ENCODE data around the gene SERINC1. TPM values are rescaled to one million over a fixed set of nuclear protein-coding genes. Genes with fewer than 3 reads are reported as not detected.
"Not testable (repeated sequence)": the region's sequence is repeated elsewhere in the genome, so short reads cannot be mapped to it uniquely, and the experiment has no call there.

Gene SERINC1
- total RNA-seq, result 100 to 1,000 TPM; 198 to 375 (median 242) TPM

DNA sequence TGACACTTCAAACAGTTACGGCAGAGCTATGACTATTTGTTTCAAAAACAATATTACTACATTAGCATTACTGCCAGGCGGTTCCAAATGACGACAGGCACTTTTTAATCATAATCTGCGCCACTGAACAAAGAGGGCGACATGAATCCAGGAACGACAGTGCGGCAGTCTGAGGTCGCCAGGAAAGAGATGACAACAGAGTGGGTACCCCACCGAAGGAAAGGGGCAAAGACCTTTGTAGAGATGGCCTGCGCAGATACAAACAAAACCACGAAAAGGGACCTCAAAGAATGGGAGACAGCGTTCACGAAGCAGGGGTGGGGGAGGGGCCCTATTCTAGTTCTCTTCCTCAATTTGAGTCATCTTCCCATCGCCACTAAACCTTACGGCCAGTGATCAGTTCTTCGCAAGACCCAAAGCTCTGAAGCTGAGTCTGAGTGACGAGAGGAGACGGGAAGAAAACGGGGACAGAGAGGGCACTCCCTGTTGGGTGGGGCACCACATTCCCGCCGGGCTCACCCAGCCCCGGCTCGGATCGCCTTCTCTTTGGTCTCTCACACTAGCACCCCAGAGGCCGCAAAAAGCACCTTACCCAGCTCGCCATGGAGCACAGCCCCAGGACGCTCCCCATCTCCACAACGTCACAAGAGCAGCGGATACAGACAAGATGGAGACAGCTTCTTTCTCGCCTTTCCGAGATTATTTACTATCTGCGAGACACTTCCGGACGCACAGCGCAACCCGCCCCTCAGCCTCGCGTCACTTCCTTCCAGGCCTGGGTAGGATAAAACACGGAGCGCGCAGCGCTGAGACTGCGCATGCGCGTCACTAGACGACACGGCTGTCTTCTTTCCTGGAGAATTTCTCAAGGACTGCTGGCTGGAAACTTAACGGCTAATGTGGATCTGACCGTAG, at the start of gene SERINC1:
SERINC1 (minus strand) TSS at position 701 of the 915 bp plus-strand sequence; CDS start at position 631, 70 bp downstream.
- no peak for TF ChIP-seq CTCF (IDR thresholded peaks at IDR 0.05)
- peak; percentile 80 to 98 (median 98) for TF ChIP-seq POLR2AphosphoS5 (IDR thresholded peaks at IDR 0.05)
- peak; percentile 91 for TF ChIP-seq POLR2A (IDR thresholded peaks at IDR 0.05)
- H3K36me3 ChIP-seq, result no peaks in the 10 kb centered on the region
- no peaks in the 10 kb centered on the region for H3K27me3 ChIP-seq
- H3K27ac ChIP-seq, result peak within 1 kb of the TSS; percentile 95 to 97
- no peaks in the 10 kb centered on the region for H3K9me3 ChIP-seq
- DNase-seq (ENCODE audit: low spot score in 2 of 2), result peak; percentile 93 to 95
- no peaks in the 10 kb centered on the region for H3K4me1 ChIP-seq
- peak within 1 kb of the TSS; percentile 65 to 89 (median 72) for H3K4me3 ChIP-seq
- intact Hi-C loops (cut with DNase I; ENCODE audit: low total_unique reads), result no loop called here

DNA sequence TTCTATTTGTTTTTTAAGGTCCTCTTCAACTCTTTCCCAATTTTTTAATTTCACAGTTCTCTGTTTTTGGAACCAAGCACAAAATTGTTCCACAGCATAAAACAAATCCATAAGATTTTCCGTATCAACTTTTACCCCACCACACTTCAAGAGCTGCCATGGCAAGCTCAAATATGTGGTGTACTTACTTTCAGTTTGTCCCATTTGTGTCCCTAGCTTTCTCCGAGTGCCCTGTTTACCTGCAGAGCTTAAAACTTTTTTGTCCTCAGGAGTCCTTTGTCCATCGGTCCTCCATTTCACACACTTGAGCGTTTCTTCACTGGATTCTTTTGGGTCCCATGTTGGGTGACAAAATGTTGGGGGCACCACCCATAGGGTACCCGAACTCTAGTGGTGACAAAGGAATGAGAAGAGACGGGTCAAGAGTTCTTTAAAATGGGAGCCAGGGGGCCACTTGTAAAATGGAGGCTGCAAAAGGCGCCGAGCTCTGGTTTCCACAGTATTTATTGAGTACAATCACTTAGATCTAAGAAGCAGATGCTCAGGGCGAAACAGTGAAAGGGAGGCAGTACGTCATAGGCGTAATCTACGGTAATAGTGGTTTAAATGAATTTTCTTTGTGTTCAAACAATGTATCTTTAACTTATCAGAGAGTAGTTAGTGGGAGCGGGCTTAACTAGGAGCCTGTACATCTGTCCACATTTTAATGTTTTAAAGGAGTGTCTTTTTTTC, 39.8 kb upstream of the SERINC1 start:
- TF ChIP-seq POLR2A (IDR thresholded peaks at IDR 0.05) (no peak), CTCF (IDR thresholded peaks at IDR 0.05) (no peak), POLR2AphosphoS5 (IDR thresholded peaks at IDR 0.05) (no peak)
- Histone ChIP-seq H3K27me3 (no peaks in the 10 kb centered on the region), H3K27ac (no peak overlapping the region), H3K36me3 (no peaks in the 10 kb centered on the region), H3K4me1 (no peaks in the 10 kb centered on the region), H3K4me3 (no peak overlapping the region), H3K9me3 (no peaks in the 10 kb centered on the region)
- DNase-seq (ENCODE audit: low spot score in 2 of 2), result no peak
- intact Hi-C loops (cut with DNase I; ENCODE audit: low total_unique reads), result no loop called here

DNA sequence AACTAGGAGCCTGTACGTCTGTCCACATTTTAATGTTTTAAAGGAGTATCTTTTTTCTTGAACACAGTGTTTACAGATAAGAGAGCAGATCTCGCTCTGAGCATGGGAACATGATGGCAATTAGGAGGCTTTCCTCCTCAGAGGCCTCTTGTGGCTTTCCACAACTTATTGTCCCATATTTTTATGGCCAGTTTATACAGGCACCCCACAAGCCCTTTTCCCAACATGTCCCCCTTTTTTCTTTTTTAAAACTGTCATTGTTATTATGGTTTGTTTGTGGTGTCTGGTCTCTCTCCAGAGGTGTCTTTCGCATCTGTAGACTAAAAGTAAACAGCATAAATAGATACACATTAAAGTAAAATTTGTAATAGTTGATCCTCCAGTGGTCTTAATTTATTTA, 33.6 kb upstream of the SERINC1 start:
- peaks cover 22 to 43% of the 10 kb centered on the region in 2 donors for H3K9me3 ChIP-seq
- H3K27me3 ChIP-seq; DNase-seq (ENCODE audit: low spot score in 2 of 2); H3K36me3 ChIP-seq; intact Hi-C loops (cut with DNase I; ENCODE audit: low total_unique reads); H3K4me3 ChIP-seq; H3K4me1 ChIP-seq; H3K27ac ChIP-seq: not testable (repeated sequence)

- TF ChIP-seq POLR2A (IDR thresholded peaks at IDR 0.05) (no peak), POLR2AphosphoS5 (IDR thresholded peaks at IDR 0.05) (no peak), CTCF (IDR thresholded peaks at IDR 0.05) (no peak)
- H3K36me3 ChIP-seq, result no peaks in the 10 kb centered on the region
- intact Hi-C loops (cut with DNase I; ENCODE audit: low total_unique reads), result no loop called here
- H3K4me3 ChIP-seq, result no peak overlapping the region
- H3K27me3 ChIP-seq, result no peaks in the 10 kb centered on the region
- H3K4me1 ChIP-seq, result no peaks in the 10 kb centered on the region
- H3K9me3 ChIP-seq, result peaks cover 22 to 60% of the 10 kb centered on the region in 2 donors
- no peak for DNase-seq (ENCODE audit: low spot score in 2 of 2)
- no peak overlapping the region for H3K27ac ChIP-seq
These were observed 29.9 kb upstream of the SERINC1 start for GRCh38 chr6:122501475-122501874.

DNA sequence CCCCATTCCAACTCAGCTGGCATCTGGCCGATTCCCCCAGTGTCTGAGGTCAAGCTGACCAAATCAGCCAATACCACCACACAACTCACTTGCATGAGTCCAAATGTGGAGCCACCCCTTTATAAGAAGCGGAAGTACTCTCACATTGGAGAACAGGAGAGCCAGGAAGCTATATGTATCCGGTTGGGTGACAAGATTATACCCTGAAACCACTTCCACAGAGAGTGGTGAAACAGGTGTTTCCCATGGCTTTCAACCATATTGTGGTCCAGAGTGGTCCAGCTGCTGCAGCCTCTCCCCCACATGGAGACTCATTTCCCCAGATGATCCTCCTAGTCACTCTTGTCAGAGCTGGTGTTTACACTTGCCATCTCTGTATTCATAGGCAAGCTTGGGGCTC, 24.0 kb upstream of the SERINC1 start:
- H3K27me3 ChIP-seq, result no peaks in the 10 kb centered on the region
- H3K4me3 ChIP-seq, result no peak overlapping the region
- no peaks in the 10 kb centered on the region for H3K4me1 ChIP-seq
- TF ChIP-seq POLR2AphosphoS5 (IDR thresholded peaks at IDR 0.05) (no peak), POLR2A (IDR thresholded peaks at IDR 0.05) (no peak), CTCF (IDR thresholded peaks at IDR 0.05) (no peak)
- intact Hi-C loops (cut with DNase I; ENCODE audit: low total_unique reads), result no loop called here
- H3K27ac ChIP-seq, result peak overlapping the region in 1 of 2 donors; percentile 2
- peaks cover 1 to 22% of the 10 kb centered on the region in 2 donors for H3K9me3 ChIP-seq
- H3K36me3 ChIP-seq, result no peaks in the 10 kb centered on the region
- no peak for DNase-seq (ENCODE audit: low spot score in 2 of 2)

All from breast epithelium (tissue), 4 donors.